Measurements from ENCODE around the gene NANOS3. TPM values are rescaled to one million over a fixed set of nuclear protein-coding genes. Genes with fewer than 3 reads are reported as not detected.

The NANOS3 gene
- total RNA-seq, 1 experiment from 2014 or later = not detected

DNA sequence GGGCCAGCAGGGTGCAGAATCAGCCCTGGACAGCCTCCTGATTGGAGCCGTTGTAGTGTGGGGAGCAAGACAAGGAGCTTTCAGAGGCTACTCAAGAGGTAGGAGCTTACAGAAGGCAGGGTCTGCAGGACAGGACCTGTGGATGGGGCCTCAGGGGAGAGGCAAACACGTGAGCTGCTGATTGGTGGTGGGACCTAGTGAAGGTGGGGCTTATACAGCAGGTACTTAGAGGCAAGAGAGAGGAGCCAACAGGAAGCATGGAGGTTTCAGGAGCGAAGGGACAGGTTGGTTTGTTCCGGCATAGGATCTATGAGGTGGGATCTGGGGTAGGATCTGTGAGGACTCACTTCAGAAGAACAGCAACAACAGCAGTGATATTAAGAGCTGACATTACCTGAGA is 49.3 kb upstream of the NANOS3 start (continued):
- TF ChIP-seq, protein P1, sequence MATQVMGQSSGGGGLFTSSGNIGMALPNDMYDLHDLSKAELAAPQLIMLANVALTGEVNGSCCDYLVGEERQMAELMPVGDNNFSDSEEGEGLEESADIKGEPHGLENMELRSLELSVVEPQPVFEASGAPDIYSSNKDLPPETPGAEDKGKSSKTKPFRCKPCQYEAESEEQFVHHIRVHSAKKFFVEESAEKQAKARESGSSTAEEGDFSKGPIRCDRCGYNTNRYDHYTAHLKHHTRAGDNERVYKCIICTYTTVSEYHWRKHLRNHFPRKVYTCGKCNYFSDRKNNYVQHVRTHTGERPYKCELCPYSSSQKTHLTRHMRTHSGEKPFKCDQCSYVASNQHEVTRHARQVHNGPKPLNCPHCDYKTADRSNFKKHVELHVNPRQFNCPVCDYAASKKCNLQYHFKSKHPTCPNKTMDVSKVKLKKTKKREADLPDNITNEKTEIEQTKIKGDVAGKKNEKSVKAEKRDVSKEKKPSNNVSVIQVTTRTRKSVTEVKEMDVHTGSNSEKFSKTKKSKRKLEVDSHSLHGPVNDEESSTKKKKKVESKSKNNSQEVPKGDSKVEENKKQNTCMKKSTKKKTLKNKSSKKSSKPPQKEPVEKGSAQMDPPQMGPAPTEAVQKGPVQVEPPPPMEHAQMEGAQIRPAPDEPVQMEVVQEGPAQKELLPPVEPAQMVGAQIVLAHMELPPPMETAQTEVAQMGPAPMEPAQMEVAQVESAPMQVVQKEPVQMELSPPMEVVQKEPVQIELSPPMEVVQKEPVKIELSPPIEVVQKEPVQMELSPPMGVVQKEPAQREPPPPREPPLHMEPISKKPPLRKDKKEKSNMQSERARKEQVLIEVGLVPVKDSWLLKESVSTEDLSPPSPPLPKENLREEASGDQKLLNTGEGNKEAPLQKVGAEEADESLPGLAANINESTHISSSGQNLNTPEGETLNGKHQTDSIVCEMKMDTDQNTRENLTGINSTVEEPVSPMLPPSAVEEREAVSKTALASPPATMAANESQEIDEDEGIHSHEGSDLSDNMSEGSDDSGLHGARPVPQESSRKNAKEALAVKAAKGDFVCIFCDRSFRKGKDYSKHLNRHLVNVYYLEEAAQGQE (IDR thresholded peaks at IDR 0.05; ENCODE audit: low read depth) = no peak
- no peak for TF ChIP-seq RAD21 (IDR thresholded peaks at IDR 0.05; ENCODE audit: low read depth)
- TF ChIP-seq POLR2AphosphoS5 (IDR thresholded peaks at IDR 0.05; ENCODE audit: low read depth, low read length) = no peak
- TF ChIP-seq, protein P2, sequence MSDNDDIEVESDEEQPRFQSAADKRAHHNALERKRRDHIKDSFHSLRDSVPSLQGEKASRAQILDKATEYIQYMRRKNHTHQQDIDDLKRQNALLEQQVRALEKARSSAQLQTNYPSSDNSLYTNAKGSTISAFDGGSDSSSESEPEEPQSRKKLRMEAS (IDR thresholded peaks at IDR 0.05) = no peak
- TF ChIP-seq ZFX (IDR thresholded peaks at IDR 0.05) = no peak
- no peak for TF ChIP-seq FOSL1 (IDR thresholded peaks at IDR 0.05; ENCODE audit: low read depth)

DNA sequence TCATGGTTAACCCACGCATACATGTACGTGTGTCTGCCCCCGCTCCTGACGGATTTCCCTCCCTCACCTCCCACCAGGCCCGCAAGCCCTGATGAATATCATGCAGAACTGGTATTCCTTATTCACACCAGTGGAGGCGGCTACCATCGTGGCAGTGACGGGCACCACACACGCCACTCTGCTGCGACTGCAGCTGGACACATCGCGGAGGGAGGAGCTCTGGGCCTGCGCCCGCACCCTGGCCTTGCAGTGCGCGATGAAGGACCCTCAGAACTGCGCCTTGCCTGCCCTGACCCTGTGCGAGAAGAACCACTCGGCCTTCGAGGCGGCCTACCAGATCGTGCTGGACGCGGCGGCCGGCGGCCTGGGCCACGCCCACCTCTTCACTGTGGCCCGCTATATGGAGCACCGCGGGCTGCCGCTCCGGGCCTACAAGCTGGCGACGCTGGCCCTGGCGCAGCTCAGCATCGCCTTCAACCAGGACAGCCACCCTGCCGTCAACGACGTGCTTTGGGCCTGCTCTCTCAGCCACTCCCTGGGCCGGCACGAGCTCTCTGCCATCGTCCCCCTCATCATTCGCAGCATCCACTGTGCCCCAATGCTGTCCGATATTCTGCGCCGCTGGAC is 46.7 kb upstream of the NANOS3 start:
- ChIA-PET POLR2A (no interaction called here), RAD21 (ENCODE audit: low non-redundant PET in 1 of 2, low total read pairs in 2 of 2, uncharacterized antibody in 2 of 2, unreplicated experiment in 2 of 2) (no interaction called here), CTCF (interaction anchor here (0.7 kb wide), 1 partner anchor 539 kb away, joined by 3 read pairs; no protein-coding TSS in a partner anchor)
- peaks cover 14 to 35% of the 10 kb centered on the region in 2 experiments; a peak in 3 of 4 replicates for H3K4me1 ChIP-seq (ENCODE audit: control insufficient read depth in 1 of 2, insufficient read depth in 2 of 2, low read length in 2 of 2)
- H3K9me2 ChIP-seq (ENCODE audit: insufficient read depth) = no peaks in the 10 kb centered on the region
- BruUV-seq (replicated peaks) = no TSS peak
- no peak overlapping the region for H2AFZ ChIP-seq (ENCODE audit: low read depth, low read length, poor library complexity, severe bottlenecking)
- no peaks in the 10 kb centered on the region for H3K27me3 ChIP-seq (ENCODE audit: insufficient read depth, low read length)
- DNase-seq (ENCODE audit: low read depth, low spot score) = no peak
- no peaks in the 10 kb centered on the region for H3K36me3 ChIP-seq (ENCODE audit: control insufficient read depth in 1 of 2, insufficient read depth in 2 of 2, low read length in 2 of 2)
- H3K27ac ChIP-seq (ENCODE audit: low read depth, low read length) = no peak overlapping the region
- intact Hi-C loops (cut with micrococcal nuclease) = no loop called here
- no peak overlapping the region for H3K4me2 ChIP-seq (ENCODE audit: low read length)
- no peak for ATAC-seq
- H3K9me3 ChIP-seq (ENCODE audit: control insufficient read depth in 1 of 2, insufficient read depth in 1 of 2, low read depth in 1 of 2, low read length in 2 of 2) = no peaks in the 10 kb centered on the region
- TF ChIP-seq, protein P3, sequence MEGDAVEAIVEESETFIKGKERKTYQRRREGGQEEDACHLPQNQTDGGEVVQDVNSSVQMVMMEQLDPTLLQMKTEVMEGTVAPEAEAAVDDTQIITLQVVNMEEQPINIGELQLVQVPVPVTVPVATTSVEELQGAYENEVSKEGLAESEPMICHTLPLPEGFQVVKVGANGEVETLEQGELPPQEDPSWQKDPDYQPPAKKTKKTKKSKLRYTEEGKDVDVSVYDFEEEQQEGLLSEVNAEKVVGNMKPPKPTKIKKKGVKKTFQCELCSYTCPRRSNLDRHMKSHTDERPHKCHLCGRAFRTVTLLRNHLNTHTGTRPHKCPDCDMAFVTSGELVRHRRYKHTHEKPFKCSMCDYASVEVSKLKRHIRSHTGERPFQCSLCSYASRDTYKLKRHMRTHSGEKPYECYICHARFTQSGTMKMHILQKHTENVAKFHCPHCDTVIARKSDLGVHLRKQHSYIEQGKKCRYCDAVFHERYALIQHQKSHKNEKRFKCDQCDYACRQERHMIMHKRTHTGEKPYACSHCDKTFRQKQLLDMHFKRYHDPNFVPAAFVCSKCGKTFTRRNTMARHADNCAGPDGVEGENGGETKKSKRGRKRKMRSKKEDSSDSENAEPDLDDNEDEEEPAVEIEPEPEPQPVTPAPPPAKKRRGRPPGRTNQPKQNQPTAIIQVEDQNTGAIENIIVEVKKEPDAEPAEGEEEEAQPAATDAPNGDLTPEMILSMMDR (IDR thresholded peaks at IDR 0.05 in 2 of 3, conservative IDR thresholded peaks at IDR 0.05 in 1 of 3; ENCODE audit: borderline replicate concordance in 1 of 3, insufficient read depth in 1 of 3, low read depth in 2 of 3, low read length in 2 of 3) = no peak
- TF ChIP-seq POLR2AphosphoS5 (IDR thresholded peaks at IDR 0.05; ENCODE audit: low read depth, low read length) (no peak), ZNF274 (IDR thresholded peaks at IDR 0.05; ENCODE audit: low read depth, low read length) (no peak)
- TF ChIP-seq, protein P2 (IDR thresholded peaks at IDR 0.05) = no peak
- TF ChIP-seq, protein P4, sequence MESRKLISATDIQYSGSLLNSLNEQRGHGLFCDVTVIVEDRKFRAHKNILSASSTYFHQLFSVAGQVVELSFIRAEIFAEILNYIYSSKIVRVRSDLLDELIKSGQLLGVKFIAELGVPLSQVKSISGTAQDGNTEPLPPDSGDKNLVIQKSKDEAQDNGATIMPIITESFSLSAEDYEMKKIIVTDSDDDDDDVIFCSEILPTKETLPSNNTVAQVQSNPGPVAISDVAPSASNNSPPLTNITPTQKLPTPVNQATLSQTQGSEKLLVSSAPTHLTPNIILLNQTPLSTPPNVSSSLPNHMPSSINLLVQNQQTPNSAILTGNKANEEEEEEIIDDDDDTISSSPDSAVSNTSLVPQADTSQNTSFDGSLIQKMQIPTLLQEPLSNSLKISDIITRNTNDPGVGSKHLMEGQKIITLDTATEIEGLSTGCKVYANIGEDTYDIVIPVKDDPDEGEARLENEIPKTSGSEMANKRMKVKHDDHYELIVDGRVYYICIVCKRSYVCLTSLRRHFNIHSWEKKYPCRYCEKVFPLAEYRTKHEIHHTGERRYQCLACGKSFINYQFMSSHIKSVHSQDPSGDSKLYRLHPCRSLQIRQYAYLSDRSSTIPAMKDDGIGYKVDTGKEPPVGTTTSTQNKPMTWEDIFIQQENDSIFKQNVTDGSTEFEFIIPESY (IDR thresholded peaks at IDR 0.05; ENCODE audit: extremely low read depth, insufficient replicate concordance, low read length) = no peak
- no peaks in the 10 kb centered on the region; the same call in 1 of the 2 replicates for H4K20me1 ChIP-seq (ENCODE audit: insufficient read depth)
- H3K4me3 ChIP-seq (replicated peaks in 1 of 2; ENCODE audit: low read depth in 1 of 2, low read length in 2 of 2) = no peak overlapping the region
- no peak overlapping the region for H3K9ac ChIP-seq (ENCODE audit: low read length)
- H3K79me2 ChIP-seq (ENCODE audit: insufficient read depth, low read length) = 0 out of 2 replicates have a peak, but pooled peaks cover 3% of the 10 kb centered on the region
